OCI-M2 (cell line): Measurements from ENCODE around the gene TMEM87A.
"Not testable (repeated sequence)": the region's sequence is repeated elsewhere in the genome, so short reads cannot be mapped to it uniquely, and the experiment has no call there.

Source experiments
- DNase-seq: peaks from one replicate; lab custom pipeline; 2025; ENCODE audit not compliant: unreplicated experiment; lab: John Stamatoyannopoulos, UW

The TMEM87A gene

GRCh38 chr15:42270996-42271395 is 2.2 kb downstream of the TMEM87A start:
- DNase-seq = no peak

GRCh38 chr15:42270551-42270950 is 2.7 kb downstream of the TMEM87A start:
- DNase-seq = no peak

GRCh38 chr15:42267286-42267685 is 5.9 kb downstream of the TMEM87A start:
- DNase-seq = no peak

GRCh38 chr15:42264795-42265194 is 8.4 kb downstream of the TMEM87A start:
- DNase-seq = no peak

- no peak for DNase-seq
Observed at GRCh38 chr15:42253300-42253699, 19.9 kb downstream of the TMEM87A start.

GRCh38 chr15:42240823-42241222 is 32.4 kb downstream of the TMEM87A start:
- no peak for DNase-seq

GRCh38 chr15:42239528-42240182 is 33.6 kb downstream of the TMEM87A start:
- DNase-seq = no peak

- no peak for DNase-seq
Observed at GRCh38 chr15:42233107-42233506, 40.1 kb downstream of the TMEM87A start.

- DNase-seq = no peak
Observed at GRCh38 chr15:42232606-42233005, 40.6 kb downstream of the TMEM87A start.

GRCh38 chr15:42231088-42231487 is 42.1 kb downstream of the TMEM87A start:
- no peak for DNase-seq

- not testable (repeated sequence) for DNase-seq
Observed at GRCh38 chr15:42228981-42229380, 44.3 kb downstream of the TMEM87A start.

GRCh38 chr15:42228036-42228435 is 45.2 kb downstream of the TMEM87A start:
- DNase-seq = no peak

GRCh38 chr15:42226648-42227047 is 46.6 kb downstream of the TMEM87A start:
- no peak for DNase-seq

GRCh38 chr15:42220216-42220615 is 53.0 kb downstream of the TMEM87A start:
- no peak for DNase-seq

GRCh38 chr15:42218953-42219592 is 54.2 kb downstream of the TMEM87A start:
- no peak for DNase-seq

GRCh38 chr15:42217568-42217967 is 55.7 kb downstream of the TMEM87A start:
- DNase-seq = no peak

GRCh38 chr15:42215913-42216829 is 57.1 kb downstream of the TMEM87A start:
- DNase-seq = no peak

- DNase-seq = no peak
Observed at GRCh38 chr15:42214600-42214999, 58.6 kb downstream of the TMEM87A start.

- DNase-seq = no peak
Observed at GRCh38 chr15:42213511-42213910, 59.7 kb downstream of the TMEM87A start.

- no peak for DNase-seq
Observed at GRCh38 chr15:42210696-42211095, 62.5 kb downstream of the TMEM87A start.

- DNase-seq = peak; percentile 50
Observed at GRCh38 chr15:42207674-42208579, 65.3 kb downstream of the TMEM87A start, which contains the start of gene VPS39. Gene VPS39, minus strand, starts transcription at chr15:42208304. Its CDS starts 151 bp downstream, at chr15:42208153.
